ENCODE data around the gene CISD3.

Gene CISD3

GRCh38 chr17:38762231-38762630 is 32.1 kb downstream of the CISD3 start:
- in situ Hi-C loops (cut with MboI; ENCODE audit: low sequenced_read_pairs) = no loop called here

GRCh38 chr17:38766341-38766740 is 36.2 kb downstream of the CISD3 start:
- in situ Hi-C loops (cut with MboI; ENCODE audit: low sequenced_read_pairs) = no loop called here

GRCh38 chr17:38768417-38768816 is 38.3 kb downstream of the CISD3 start:
- in situ Hi-C loops (cut with MboI; ENCODE audit: low sequenced_read_pairs) = no loop called here

- in situ Hi-C loops (cut with MboI; ENCODE audit: low sequenced_read_pairs) = no loop called here
Measured at GRCh38 chr17:38773258-38773657, 43.1 kb downstream of the CISD3 start.

- in situ Hi-C loops (cut with MboI; ENCODE audit: low sequenced_read_pairs) = no loop called here
Measured at GRCh38 chr17:38777641-38778250, 47.6 kb downstream of the CISD3 start.

GRCh38 chr17:38779965-38780752 is 50.0 kb downstream of the CISD3 start:
- in situ Hi-C loops (cut with MboI; ENCODE audit: low sequenced_read_pairs) = no loop called here

- in situ Hi-C loops (cut with MboI; ENCODE audit: low sequenced_read_pairs) = no loop called here
Measured at GRCh38 chr17:38783227-38783626, 53.1 kb downstream of the CISD3 start.
